ENCODE measurements around the gene SUMF1.
A peak's percentile ranks its signal among the peaks of the same experiment; 100 is the strongest.

SUMF1 gene

DNA sequence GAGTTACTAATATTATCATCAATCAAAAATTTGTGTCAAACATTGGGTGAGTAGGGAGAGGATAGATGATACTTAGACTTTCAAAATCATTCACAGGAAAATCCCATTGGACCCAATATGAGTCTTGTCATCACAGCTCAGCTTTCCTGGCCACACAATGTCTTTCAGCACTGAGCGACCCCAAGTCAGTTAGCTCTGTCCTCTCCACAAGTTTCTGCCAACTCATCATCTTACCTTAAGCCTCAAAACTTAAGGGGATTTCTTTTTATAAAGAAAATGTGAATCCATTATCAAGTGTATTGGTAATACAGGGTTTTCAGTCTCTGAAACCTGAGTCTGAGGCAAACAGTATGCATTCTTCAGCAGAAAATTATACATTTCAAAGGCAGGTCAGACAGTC, 55.8 kb downstream of the SUMF1 start:
- no peak for DNase-seq

DNA sequence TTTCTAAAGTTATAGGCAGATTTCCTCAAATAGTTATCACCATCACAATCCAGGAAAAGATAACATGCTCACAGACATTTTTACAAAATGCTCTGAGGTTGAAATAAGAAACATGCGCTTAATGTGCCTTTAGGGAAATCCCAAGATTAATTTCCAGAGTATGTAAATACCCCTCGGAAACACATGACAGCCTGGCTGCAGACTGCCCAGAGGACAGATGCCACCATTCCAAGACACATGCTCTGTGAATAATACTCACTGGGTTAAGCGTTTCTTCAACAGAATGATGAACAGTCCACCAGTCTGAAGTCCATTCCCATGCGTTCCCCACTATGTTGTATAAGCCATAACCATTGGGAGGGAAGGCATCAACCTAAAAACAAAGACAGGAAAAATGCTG, 56.5 kb downstream of the SUMF1 start:
- DNase-seq, result peak in 1 of 2 experiments; percentile 2

DNA sequence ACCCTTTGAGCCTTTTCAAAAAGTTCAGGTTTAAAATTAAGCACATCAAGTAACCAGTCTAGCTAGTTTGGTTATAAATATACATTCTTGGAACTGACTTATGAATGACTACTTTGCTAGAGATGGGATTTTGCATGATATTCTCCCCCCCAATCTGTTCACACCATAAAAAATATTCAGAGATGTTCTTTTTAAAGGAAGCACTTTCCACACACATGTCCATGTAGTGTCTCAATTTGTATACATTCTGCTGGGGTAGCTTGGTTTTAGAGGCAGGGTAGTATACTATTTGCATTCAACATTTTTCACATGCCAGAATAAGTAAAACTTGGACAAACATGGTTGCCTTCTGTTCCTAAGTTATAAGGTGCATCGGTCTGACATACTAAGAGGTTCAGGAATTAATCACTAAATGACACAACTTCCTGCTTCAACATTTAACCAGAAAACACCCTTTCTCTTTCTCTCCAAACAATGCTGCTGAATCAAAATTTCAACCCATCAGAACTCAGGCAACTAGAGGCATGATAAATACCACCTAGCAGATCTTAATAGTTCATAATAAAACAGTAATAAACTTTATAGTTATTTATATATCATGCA, 57.0 kb downstream of the SUMF1 start:
- no peak for DNase-seq

DNA sequence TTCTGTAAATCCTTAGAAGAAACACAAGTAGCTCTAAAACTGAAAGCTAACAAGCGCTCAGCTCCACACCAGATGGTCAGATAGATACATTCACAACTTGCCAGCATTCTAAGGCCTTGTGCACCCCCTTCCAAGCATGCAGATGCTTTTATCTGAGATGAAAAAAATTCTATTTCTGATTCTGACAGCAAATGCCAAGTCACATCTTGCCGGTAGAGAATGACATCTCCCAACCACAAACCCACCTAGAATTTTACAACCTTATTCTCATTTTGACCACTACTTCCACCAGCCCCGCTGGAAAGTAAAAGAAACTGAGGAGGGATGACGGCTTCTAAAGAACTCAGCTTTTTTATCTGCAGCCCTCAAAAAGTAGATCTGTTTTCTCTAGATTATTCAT, 57.7 kb downstream of the SUMF1 start:
- no peak for DNase-seq

- no peak for DNase-seq
These were observed 58.1 kb downstream of the SUMF1 start for GRCh38 chr3:4408958-4409357.

- no peak for DNase-seq
These were observed 59.1 kb downstream of the SUMF1 start for GRCh38 chr3:4407941-4408340.

- no peak for DNase-seq
These were observed 60.1 kb downstream of the SUMF1 start for GRCh38 chr3:4406746-4407568.

DNA sequence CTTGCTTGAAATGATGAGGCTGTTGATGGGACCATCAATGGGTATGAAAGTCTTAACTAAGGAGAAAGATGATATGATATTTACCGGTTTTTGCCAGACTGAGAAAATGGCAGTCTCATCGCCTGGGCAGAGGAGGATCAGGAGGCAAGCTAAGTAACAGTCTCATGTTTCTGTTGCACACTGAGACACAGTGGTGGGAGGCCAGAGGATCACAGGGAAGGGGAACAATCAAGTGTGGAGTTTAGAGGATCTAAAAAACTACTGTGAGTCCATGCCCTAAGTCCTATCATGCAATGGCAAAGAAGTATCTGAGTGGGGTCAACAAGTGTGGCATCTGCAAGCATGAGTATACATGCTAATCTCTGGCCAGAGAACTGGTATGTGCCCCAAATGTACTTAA, 62.2 kb downstream of the SUMF1 start:
- no peak for DNase-seq

DNA sequence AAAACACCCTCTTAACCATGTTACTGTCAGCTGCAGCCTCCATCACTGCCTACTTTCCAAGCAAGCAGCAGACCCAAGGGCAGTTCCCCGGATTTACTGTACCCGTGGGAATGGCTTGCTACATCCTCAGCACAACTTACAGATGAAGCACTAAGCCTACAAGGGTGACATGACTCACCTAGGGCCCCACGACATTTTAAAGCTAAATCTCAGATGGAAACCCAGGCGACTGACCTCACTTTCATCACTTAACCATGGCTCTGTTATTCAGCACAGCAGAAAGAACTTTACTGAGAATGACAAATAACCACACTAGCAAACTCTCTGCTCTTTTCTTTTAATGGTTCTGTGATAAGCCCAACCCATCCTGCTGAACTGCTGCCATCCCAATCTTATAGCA, 65.6 kb downstream of the SUMF1 start:
- no peak for DNase-seq

- no peak for DNase-seq
These were observed 67.6 kb downstream of the SUMF1 start for GRCh38 chr3:4399476-4399875.

DNA sequence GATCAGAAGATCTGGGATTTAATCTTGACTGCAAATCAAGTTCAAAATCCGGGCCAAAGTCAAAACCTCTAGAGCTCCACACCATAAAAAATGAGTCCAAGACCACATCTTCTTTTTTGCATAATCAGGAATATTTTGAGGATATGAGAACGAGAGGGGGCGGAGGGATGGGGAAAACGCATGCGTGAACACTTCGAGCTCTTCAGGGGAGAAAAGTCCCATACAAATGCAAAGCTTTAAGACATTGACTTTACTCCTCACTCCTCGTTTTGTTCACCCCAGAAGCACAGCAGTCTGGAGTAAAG, 68.2 kb downstream of the SUMF1 start:
- no peak for DNase-seq

GRCh38 chr3:4398120-4398940, 68.7 kb downstream of the SUMF1 start:
- DNase-seq, result no peak

GRCh38 chr3:4397466-4397865, 69.6 kb downstream of the SUMF1 start:
- no peak for DNase-seq

GRCh38 chr3:4396542-4396941, 70.5 kb downstream of the SUMF1 start:
- DNase-seq, result no peak

DNA sequence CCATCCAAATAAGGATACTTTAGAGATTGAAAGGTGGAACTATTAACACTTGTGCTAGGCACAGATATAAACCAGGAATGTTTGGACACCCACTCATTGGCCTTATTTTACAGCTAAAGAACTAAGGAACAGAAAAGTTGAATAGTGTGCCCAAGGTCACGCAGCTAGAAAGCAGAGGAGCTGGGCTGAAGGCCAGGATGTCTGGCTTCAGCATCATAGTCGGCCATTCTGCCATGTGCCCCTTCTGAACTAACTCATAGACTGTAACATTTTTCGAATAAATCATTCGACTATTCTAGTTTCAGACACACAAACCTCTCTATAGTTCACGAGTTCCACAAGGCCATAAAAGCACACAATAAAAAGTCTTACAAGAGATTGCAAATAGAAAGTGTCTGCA, 71.1 kb downstream of the SUMF1 start:
- DNase-seq, result no peak

- DNase-seq, result no peak
These were observed 71.6 kb downstream of the SUMF1 start for GRCh38 chr3:4395448-4395847.

- no peak for DNase-seq
These were observed 72.5 kb downstream of the SUMF1 start for GRCh38 chr3:4394567-4394966.

DNA sequence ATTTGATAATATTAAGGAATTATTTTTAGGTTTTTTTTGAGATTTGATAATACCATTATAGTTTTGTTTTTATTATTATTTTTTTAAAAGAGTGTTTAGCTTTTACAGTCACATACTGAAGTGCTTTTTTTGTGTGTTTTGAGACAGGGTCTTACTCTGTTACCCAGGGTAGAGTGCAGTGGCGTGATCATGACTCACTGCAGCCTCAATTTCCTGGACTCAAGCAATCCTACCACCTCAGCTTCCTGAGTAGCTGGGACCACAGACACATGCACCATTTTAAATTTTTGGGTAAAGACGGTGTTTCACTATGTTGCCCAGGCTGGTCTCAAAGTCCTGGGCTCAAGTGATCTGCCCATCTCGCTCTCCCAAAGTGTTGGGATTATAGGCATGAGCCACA, 73.0 kb downstream of the SUMF1 start:
- no peak for DNase-seq

DNA sequence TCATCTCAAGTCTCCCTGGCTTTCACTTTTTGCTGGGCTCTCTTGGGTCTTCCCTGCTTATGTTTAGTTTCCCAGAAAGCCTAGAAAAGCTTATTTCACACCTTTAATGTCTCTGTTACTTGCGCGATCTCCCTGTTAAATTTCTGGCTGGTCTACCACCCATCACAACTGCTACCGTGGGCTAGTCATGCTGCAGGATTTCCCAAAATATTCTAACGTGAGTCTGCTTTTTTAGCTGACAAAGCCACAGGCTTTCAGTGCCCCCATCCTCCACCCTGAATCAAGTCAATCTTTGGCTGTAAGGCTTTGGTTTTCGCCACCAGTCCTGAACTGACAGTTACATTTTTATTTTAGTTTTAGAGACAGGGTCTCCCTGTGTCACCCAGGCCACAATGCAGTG, 74.1 kb downstream of the SUMF1 start:
- no peak for DNase-seq

- no peak for DNase-seq
These were observed 79.6 kb downstream of the SUMF1 start for GRCh38 chr3:4387210-4388204.

GRCh38 chr3:4385201-4385600, 81.9 kb downstream of the SUMF1 start:
- no peak for DNase-seq

DNA sequence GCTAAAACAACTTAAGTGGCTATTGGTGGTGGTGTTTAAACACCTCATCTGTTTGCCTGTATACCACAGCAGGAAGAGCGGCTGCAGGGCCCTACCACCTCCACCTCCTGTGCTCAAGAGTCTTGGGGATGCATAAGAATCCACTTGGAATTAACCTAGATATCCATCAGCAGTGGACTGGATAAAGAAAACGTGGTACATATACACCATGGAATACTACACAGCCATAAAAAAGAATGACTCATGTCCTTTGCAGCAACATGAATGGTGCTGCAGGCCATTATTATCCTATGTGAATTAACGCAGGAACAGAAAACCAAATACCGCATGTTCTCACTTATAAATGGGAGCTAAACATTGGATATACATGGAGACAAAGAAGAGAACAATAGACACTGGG, 87.1 kb downstream of the SUMF1 start:
- DNase-seq, result no peak

GRCh38 chr3:4376499-4376898, 90.6 kb downstream of the SUMF1 start:
- DNase-seq, result no peak

Measured in NCI-H526 (cell line).